ENCODE data around the gene PLG.
"Not testable (repeated sequence)": the region's sequence is repeated elsewhere in the genome, so short reads cannot be mapped to it uniquely, and the experiment has no call there.

PLG gene

DNA sequence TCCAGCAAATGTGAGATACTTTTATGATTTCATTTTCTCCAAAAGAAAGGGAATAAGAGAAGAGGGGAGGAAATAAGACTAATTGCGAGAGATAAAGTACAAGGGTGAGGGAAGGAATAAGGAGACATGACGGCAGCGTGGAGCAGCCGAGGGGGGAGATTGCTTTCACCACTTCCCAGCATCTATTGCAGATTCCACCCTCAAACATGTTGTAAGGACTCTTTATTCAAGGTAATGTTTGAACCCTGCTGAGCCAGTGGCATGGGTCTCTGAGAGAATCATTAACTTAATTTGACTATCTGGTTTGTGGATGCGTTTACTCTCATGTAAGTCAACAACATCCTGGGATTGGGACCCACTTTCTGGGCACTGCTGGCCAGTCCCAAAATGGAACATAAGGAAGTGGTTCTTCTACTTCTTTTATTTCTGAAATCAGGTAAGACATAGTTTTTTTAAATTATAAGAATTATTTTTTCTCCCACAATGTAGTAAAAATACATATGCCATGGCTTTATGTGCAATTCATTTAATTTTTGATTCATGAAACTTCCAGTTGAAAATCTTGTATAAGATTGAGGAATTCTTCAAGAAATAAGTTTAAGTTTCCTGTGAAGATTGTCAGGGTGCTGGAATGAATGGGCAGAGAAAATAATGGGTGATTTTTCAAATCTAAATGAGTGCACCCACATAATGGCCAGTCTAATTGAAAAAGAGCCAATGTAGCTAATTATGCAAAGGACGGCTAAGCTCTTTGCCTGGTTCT, at the start of gene PLG:
Gene PLG (plus strand): TSS at position 327 of the 763 bp plus-strand sequence. CDS start 61 bp downstream, at position 388.
- not testable (repeated sequence) for DNase-seq

DNA sequence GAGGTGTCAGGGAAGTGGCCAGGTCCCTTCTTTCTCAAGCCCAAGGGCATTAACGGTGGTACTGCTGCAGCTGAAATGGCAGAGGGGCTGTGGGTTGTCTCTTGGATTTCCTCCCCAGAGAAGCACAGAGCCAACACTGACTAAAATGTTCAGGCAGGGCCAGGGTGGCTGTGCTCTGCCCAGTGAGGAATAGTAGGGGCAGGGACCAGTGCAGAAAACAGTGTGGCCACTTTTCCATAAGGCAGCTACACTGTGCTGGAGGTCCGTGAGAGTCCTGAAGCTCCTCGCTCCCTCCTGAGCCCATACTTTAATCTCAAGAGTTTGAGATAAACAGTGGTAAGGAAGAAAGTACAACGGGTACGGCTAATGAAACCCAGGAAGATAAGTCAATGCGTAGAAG, 42.5 kb upstream of the PLG start:
- DNase-seq: no peak

DNA sequence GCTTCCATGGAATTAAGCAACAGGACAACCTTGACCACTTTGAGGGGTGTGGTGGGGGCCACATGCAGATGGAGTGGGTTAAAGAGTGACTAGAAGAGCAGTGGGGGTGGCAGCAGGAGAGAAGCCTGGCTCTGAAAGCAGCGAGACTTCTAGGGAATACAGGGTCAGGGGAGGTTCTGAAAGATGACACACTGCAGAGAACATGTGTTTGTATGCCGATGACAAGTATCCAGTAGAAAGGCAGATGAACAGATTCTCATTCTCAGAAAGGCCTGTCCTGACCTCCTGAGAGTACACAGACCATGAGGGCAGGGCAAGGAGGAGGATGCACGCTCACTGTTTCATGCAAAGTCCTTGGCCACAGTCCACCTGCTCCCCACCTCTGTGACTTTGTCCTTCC, 40.8 kb upstream of the PLG start:
- DNase-seq: no peak

DNA sequence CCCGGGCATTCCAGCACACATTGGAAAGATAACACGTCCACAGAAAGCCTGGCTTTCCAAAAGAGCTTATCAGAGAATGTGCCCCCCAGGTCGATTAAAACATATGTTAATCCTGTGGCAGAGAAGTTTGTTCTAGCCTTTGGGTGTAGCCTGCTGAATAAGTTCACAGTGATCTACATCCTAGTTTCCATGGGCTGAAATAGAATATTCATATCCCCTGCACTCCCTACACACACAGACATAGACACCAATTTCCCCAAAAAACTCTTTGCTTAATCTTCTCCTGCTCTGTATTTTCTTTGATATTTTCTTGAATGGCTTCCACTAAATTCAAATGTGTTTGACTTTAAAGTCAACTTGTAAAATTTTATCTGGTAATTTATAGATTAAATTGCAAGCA, 39.6 kb upstream of the PLG start:
- DNase-seq: no peak

DNA sequence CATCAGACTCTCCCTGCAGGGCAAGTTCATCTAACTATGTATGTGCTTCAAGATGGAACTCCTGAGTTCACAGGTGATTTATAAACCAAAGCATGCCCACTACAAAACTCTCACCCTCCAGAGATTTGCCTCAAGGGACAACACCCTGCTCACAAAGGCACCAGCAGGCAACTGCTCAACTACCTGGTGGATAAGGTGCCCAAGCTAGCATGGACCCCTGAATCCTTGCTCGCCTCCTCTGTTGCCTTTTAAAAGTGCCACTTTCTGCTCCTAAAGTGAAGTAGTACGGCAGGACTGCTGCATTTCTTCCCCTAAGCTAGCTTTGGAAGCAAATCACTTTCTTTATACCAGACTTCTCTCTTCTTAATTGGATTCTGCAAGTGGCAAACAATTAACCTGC, 39.2 kb upstream of the PLG start:
- no peak for DNase-seq

DNA sequence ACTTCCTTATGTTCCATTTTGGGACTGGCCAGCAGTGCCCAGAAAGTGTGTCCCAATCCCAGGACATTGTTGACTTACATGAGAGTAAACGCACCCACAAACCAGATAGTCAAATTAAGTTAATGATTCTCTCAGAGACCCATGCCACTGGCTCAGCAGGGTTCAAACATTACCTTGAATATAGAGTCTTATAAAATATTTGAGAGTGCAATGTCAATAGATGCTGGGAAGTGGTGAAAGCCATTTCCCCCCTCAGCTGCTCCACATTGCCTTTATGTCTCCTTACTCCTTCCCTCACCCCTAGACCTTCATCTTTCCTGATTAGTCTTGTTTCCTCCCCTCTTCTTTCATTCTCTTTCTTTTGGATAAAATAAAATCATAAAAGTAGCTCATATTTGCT, 37.8 kb upstream of the PLG start, which contains the start of gene LPA:
Gene LPA (minus strand): TSS at position 78 of the 400 bp plus-strand sequence. CDS start 61 bp downstream, at position 17.
- DNase-seq: not testable (repeated sequence)

DNA sequence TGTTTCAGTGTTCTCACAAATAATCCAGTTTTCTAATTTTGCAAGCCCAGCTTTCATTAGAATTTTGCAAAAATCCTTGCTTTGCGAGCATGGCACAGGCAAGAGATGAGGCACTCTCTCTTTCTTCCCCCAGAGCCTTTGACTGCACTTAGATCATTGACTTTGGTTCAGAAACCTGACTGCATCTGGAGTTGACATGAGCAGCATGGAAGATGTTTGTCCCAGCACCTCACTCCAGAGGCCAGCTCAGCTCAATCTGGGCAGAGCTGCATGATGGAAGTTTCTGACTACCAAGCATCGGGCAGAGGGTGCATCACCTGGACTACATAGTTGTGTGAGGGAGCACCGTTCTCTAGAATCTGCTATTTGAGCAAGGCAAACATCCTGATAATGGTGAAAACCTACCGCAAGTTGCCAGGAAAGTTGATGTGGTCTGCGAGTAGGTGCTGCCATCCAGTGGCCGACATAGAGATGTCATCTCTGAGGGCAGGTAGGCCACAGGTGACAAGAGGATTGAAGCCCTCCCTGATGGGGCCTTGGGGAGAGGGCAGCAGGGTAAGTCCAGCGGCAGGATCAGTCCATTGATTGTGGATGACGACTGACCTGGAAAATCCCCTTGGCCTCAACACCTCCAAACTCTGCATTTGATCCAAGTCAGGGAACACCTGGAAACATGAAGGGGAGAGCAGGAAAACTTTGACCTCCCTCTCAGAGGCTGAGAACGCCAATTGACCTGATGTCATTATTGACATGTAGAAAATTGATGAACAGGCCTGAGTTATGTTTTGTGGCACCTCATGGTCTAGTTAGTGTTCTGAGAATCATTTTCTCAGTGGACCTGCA, 34.2 kb upstream of the PLG start:
- DNase-seq: no peak

DNA sequence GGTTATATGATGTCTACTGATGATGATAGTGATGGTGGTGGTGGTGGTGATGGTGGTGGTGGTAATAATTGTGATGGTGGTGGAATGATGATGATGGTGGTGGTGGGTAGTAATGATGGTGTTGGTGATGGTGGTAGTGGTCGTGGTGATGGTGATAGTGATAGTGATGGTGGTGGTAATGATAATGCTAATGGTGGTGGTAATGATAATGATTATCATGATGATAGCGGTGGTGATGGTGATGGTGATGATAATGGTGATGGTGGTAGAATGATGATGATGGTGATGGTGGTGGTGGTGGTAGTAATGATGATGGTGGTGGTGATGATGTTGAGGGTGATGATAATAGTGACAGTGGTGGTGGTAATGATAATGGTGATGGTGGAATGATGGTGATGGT, 33.5 kb upstream of the PLG start:
- no peak for DNase-seq

DNA sequence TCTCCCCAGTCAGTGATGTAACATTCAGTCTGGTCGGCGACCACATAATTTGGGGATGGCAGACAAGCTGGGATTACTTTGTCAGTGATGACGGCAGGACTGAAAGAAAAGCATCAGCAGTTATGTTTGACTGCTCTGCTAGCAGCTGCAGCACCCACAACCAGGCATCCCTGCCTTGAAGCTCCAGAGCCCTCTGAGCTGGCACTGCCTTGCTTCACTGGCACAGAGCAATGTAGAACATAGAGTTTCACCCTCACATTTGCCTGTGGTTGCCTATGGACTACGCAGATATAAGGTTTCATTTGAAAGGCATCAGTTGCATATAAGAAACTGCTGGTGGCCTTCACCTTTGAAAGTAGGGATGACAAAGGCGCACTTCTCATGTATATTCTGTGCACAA, 25.6 kb upstream of the PLG start:
- DNase-seq: not testable (repeated sequence)

DNA sequence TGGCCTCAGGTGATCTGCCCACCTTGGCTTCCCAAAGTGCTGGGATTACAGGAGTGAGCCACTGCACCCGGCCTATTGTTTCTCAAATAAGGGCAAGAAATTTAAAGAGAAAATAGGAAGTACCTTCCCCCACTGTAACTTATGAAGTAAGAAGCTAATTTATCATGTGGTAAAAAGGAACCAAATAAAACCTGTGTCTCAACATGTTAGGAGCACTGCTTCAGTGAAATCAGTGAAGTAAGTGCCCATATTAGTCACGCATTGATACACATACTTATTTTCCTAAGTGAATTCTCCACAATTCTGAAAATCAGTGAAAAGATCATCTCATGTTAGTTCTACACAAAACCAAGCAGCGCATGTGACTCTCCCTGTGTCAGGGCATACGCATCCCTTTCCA, 23.8 kb upstream of the PLG start:
- DNase-seq: no peak

DNA sequence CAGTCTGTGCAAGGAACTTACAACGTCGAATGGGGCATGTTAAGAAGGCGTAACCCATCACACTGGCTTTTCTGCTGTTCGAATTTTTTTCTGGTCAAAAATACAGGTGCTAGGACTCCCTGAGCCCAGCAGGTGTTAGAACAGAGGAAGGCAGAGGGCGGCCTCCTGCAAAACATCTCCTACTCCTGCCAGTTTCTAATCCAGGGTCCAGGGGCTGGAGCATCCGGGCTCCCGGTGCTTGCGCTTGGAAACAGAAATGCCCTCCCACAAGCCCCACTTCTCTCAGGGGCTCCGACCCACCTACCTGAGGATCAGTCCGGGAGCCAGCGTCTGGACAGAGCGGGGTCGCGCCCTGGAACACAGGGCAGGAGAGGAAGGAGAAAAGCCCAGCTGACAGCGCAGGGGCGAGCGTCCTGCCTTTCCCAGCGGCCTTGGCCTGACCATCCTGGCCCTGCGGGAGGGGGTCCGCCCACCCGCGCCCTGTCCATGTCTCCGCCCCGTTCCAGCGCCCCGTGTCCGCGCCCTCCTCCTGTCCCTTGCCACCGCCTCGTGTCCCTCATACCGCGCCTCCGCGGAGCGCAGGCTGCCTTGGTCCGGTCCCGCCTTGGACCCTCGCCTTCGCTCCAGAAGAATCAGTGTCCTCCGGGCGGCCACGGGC, 23.2 kb upstream of the PLG start:
- DNase-seq: no peak

DNA sequence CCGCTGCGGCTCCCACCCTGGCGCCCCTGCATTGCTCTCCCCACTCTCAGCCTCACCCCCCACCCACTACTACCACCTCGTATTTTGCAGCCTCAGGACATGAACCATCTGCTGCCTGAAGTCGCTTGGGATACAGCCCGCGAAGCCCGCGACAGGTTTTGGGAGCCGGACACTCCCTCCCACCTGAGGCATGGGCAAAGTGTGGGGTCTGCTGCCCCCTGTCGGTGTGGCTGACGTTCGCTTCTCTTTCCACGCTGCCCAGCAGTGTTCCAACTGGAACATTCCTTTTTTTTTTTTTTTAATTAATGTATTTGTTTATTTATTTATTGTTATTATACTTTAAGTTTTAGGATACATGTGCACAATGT, 22.7 kb upstream of the PLG start:
- no peak for DNase-seq

DNA sequence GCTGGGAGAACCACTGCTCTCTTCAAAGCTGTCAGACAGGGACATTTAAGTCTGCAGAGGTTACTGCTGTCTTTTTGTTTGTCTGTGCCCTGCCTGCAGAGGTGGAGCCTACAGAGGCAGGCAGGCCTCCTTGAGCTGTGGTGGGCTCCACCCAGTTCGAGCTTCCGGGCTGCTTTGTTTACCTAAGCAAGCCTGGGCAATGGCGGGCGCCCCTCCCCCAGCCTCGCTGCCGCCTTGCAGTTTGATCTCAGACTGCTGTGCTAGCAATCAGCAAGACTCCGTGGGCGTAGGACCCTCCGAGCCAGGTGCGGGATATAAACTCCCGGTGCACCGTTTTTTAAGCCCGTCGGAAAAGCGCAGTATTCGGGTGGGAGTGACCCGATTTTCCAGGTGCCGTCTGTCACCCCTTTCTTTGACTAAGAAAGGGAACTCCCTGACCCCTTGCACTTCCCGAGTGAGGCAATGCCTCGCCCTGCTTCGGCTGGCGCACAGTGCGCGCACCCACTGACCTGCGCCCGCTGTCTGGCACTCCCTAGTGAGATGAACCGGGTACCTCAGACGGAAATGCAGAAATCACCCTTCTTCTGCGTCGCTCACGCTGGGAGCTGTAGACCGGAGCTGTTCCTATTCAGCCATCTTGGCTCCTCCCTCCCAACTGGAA, 16.8 kb upstream of the PLG start:
- DNase-seq: not testable (repeated sequence)

DNA sequence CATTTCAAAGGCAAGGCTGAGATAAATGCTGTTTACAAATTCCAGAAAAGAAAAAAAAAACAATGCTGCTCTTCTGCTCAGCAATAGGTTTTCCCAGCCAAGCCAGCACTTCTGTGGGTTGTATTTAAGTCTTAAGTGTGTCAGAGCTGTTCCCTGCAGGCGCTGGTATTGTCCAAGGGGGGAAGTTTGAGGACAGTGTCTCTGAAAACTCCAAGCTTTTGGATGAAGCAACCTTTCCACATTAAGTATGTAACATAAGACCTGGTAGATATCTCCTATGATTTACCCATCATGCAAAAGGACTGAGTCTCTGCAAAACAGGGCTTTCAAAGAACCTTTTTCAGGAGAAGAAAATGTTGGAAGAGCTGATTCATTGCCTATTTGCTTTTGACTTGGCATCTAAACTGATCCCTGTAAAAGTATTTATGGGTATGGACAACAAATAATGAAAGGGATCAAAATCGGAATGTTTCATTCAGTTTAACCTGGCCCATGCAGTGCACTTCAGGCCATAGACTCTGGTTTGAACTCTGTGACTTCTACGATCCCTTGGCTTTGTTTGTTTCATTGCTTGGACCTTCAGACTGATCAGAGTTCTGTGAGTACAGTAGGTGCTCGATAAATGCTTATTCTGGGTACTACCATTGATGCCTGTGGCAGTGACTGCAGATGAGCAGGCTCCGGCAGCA, 16.1 kb upstream of the PLG start:
- DNase-seq: no peak

DNA sequence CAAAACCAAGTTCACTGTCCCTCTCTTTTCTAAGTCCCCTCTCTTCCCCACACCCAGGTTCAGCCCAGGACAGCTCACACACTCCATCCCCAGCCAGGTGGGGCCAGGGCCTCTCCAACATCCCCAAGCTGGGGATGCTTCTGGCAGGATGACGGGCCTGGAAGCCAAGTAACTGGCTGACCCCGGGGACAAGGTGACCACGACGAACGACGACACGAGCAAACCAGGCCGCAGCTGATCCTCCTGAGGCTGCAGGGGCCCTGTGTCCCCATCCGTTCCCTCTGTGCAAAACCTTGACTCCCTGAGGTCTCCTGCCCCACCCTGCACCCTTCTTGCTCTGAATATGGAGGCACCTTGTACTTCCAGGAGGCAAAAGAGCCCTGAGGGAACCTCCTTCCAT, 11.6 kb upstream of the PLG start:
- no peak for DNase-seq

DNA sequence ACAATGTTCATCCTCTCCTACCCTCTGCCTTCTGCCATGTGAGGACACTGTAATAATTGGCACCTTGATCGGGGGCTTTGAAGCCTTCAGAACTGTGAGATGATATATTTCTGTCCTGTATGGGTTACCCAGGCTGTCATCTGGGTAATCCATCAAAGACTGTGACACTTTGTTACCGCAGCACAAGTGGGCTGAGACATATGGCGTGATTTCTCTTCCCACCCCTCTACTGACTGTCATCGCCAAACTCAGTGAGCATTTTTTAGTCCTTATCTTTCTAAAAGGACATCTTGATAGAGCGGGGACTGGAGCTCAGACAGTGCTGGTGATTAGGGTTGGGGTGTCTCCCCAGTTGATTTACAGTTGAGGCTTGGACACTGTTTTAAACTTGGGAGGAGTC, 10.4 kb upstream of the PLG start:
- DNase-seq: no peak

DNA sequence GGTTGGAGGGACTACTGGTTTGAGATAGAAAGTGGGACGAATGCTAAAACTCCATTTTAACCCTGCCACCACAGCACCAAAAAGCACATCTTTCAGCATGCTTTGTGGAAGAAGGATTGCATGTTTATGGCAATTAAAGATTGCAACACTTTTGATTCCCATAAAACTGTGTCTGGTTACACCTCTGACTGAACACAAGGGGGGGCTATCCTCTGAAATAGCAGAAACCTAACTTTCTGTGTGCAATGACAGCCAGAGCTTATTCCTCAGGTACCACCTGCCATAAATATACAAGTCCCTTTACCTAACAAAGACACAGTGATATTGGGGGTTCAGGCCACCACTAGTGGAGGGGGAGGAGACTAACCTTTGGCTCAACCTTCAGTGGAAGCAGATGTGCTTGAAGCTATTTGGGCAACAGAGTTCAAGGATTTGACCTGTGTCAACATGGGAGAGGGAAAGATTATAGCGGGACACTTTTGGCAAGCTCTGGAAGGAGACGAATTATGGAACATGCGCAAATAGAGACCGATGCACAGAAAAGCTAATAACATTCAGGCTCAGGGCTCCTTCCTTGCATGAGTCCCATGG, 9.6 kb upstream of the PLG start:
- DNase-seq: no peak

DNA sequence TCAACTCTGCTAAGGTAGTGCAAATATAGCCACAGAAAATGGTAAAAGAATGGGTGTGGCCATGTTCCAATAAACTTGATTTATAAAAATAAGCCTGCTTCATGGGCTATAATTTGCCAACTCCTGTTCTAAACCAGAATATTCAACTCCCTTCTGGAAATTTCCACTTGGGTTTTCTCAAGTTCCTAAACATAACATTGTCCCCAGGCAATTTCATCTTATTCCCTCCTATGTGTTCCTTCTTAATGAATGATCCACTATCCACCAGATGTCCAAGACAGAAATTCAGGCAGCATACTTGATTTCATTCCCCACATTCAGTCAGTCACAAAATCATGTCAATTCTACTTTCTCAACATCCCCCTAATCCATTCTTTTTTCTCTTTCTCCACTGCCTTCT, 7.0 kb upstream of the PLG start:
- DNase-seq: not testable (repeated sequence)

DNA sequence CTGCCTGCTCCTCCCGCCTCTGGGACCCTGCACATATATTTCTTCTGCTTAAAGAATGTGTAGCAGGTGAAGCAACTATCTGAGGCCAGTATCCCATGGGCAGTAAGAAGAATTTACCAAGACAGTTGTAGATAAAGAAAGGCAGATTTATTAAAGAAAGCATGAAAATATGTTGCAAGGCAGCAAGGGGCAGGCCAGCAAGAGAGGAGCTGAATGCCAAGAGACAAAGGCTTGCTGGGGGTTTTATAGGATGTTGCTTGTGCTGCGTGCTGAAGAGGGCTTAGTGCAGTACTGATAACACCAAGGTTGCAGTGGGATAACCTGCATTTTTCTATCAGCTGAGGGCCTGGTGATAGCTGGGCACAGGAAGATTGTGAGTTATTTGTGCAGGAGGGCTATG, 6.4 kb upstream of the PLG start:
- DNase-seq: not testable (repeated sequence)

DNA sequence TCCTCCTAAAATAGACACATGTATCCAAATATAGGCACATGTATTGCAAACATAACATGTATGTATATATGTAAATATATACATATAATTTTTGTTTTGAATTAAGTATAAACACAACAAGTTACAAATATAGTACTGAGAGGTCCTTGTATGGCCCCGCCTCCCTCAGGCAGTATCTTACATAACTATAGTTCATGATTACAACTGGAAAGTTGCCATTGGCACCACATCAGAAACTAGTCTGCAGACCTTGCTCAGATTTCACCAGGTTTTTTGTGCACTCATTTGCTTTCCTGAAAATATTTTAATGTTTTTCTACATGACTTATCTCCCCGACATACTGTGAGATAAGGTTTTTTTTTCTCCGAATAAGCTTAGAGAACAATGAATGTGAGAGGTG, 5.2 kb upstream of the PLG start:
- DNase-seq: not testable (repeated sequence)

DNA sequence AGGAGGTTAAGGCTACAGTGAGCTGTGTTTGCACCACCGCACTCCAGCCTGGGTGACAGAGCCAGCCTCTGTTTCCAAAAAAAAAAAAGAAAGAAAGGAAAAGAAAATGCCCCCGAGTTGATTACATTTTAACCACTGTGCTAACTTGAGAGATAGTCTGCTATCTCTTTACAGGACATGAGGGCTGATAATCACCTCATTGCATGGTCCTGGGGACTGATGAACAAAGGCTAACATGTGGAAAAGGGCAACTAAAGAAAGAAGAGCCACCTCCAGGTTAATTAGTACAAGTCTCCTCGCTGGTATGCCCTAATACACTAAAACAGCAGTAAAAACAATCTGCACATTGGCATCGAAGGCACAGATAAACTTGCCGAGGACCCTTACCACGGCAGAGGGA, 4.2 kb upstream of the PLG start:
- DNase-seq: no peak

DNA sequence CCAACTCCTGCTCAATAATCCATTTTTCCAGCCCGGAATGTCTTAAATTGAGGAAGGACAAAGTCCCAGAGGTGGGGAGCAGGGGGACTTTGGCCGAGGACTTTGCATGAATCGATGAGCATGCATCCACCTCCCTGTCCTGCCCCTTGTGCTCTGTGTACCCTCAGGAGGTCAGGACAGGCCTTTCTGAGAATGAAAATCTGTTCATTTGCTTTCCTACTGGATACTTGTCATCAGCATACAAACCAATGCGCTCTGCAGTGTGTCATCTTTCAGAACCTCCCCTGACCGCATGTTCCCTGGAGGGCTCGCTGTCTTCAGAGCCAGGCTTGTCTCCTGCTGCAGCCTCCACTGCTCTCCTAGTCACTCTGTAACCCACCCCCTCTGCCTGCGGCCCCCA, 2.6 kb downstream of the PLG start:
- not testable (repeated sequence) for DNase-seq
